Ascending aorta (tissue), 2 donors: ENCODE results near the gene GPR156. TPM values are rescaled to one million over a fixed set of nuclear protein-coding genes. Genes with fewer than 3 reads are reported as not detected.

ENCODE experiments used
- DNase-seq, 2 donors: peaks; one replicate each; pipeline ENCODE4 v3.0.0-alpha.2; 2019; ENCODE audit warnings: low spot score in 2 of 2
- H3K27ac ChIP-seq, 2 donors: fragments of 200-600 bp; sonication (generic); one replicate each; pipeline ENCODE4 v1.5.1; 2016 to 2017; ENCODE audit warnings: mild to moderate bottlenecking in 1 of 2
- H3K27me3 ChIP-seq: fragments of 200-600 bp; sonication (generic); one replicate; pipeline ENCODE4 v1.5.1; 2017
- H3K36me3 ChIP-seq, 2 donors: fragments of 200-600 bp; sonication (generic); one replicate each; pipeline ENCODE4 v1.5.1; 2016
- H3K4me1 ChIP-seq, 2 donors: fragments of 200-600 bp; sonication (generic); one replicate each; pipeline ENCODE4 v1.5.1; 2016 to 2017; ENCODE audit warnings: mild to moderate bottlenecking in 1 of 2
- H3K4me3 ChIP-seq, 2 donors: fragments of 200-600 bp; sonication (generic); one replicate each; pipeline ENCODE4 v1.5.1; 2016 to 2017; ENCODE audit warnings: mild to moderate bottlenecking in 1 of 2
- H3K9me3 ChIP-seq, 2 donors: fragments of 200-600 bp; sonication (generic); one replicate each; pipeline ENCODE4 v1.5.1; 2016
- intact Hi-C: fragments of 100-400 bp; cut with DNase I; formaldehyde crosslinking; loops from one replicate; pipeline ENCODE4 v1.15.1; 2023
- total RNA-seq: library from RNA; depleted of rRNA; stranded (reverse); fragments of >200 nt; gene quantifications from one replicate; pipeline ENCODE4 v1.1.0, GENCODE V29; 2016
- TF ChIP-seq, protein P1 (sequence below), 3 experiments: fragments of 200-600 bp in 2 of 3; fragments of 450-650 bp in 1 of 3; sonication (generic) in 2 of 3; IDR thresholded peaks; one replicate each; pipeline ENCODE4 v1.5.1; 2016 to 2019; ENCODE audit warnings: antibody characterized with exemption in 3 of 3, mild to moderate bottlenecking in 1 of 3, moderate library complexity in 1 of 3

GPR156 gene
- total RNA-seq, 1 donor from 2014 or later: not detected

GRCh38 chr3:120174811-120175539 lies 110.0 kb downstream of the GPR156 start:
- no peaks in the 10 kb centered on the region for H3K9me3 ChIP-seq
- TF ChIP-seq, protein P1, sequence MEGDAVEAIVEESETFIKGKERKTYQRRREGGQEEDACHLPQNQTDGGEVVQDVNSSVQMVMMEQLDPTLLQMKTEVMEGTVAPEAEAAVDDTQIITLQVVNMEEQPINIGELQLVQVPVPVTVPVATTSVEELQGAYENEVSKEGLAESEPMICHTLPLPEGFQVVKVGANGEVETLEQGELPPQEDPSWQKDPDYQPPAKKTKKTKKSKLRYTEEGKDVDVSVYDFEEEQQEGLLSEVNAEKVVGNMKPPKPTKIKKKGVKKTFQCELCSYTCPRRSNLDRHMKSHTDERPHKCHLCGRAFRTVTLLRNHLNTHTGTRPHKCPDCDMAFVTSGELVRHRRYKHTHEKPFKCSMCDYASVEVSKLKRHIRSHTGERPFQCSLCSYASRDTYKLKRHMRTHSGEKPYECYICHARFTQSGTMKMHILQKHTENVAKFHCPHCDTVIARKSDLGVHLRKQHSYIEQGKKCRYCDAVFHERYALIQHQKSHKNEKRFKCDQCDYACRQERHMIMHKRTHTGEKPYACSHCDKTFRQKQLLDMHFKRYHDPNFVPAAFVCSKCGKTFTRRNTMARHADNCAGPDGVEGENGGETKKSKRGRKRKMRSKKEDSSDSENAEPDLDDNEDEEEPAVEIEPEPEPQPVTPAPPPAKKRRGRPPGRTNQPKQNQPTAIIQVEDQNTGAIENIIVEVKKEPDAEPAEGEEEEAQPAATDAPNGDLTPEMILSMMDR (IDR thresholded peaks at IDR 0.05): no peak

GRCh38 chr3:120173056-120173675 lies 111.9 kb downstream of the GPR156 start:
- H3K36me3 ChIP-seq: no peaks in the 10 kb centered on the region
- DNase-seq: no peak
- TF ChIP-seq, protein P1 (IDR thresholded peaks at IDR 0.05): no peak
- intact Hi-C loops: no loop called here
- H3K4me3 ChIP-seq: no peak overlapping the region
- H3K9me3 ChIP-seq: no peaks in the 10 kb centered on the region
- no peak overlapping the region for H3K27ac ChIP-seq
- no peaks in the 10 kb centered on the region for H3K27me3 ChIP-seq
- peaks cover 0 to 20% of the 10 kb centered on the region in 2 donors for H3K4me1 ChIP-seq

More at GRCh38 chr3:120174811-120175539, 110.0 kb downstream of the GPR156 start:
- no peaks in the 10 kb centered on the region for H3K27me3 ChIP-seq
- H3K36me3 ChIP-seq: no peaks in the 10 kb centered on the region
- intact Hi-C loops: loop anchor here (5.0 kb wide), 1 partner anchor 83 kb away; the partner anchor contains the start of gene GSK3B
- no peak overlapping the region for H3K4me3 ChIP-seq
- peaks cover 0 to 20% of the 10 kb centered on the region in 2 donors for H3K4me1 ChIP-seq
- no peak for DNase-seq
- H3K27ac ChIP-seq: no peak overlapping the region

DNA sequence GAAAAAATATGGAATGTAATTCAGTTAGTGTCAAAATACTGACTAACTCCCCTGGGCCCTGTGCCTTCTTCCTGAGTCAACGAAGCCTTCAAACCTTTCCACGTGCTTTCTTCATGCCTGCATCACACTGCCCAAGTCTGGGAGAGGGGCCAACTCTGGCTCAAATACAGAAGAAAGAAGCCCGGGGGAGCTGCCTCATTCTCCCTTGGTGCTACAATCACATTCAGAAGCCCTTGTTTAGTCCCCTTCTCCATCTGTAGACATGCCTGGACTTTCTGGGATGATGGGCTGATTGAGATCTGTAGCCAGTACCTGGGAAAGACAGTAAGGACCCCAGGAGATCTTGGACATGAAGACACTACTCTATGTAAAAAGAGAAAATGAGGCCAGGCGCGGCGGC lies 113.0 kb downstream of the GPR156 start:
- DNase-seq: peak in 1 of 2 donors; percentile 76

DNA sequence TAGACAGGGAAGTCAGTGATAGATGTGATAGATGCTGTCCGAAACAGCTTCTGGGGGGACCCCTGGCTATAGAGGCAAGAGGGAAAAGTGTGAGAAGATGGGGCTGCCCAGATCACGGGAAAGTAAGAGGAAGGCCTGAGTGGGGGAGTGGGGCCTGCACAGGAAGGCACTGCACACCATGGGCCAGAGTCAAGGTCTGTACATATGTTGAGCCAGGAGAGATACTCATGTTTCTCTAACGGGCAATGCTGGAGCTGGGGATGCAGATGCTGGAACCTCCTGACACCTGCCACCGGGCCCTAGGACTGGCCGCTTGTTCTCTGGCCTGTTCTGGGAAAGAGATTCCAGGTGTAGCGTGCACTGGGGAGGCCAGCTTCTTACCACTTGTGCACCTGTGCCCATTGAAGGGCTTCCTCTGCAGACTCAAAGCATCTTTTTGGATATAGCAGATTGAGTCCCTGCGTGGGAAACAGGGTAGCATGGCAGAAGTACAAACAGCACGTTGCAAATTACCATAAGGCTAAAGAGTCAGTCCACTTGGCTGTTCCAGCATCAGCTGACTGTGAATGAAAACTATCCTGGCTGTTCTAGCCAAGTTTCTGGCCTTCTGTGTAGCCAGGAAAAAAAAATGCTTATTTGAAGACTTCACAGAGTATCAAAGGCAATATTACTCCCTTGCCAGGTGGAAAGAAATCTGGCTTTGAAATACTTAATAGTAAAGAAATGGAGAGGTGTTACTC lies 113.7 kb downstream of the GPR156 start:
- Histone ChIP-seq H3K4me1 (peaks cover 0 to 6% of the 10 kb centered on the region in 2 donors), H3K27me3 (no peaks in the 10 kb centered on the region), H3K36me3 (no peaks in the 10 kb centered on the region), H3K9me3 (no peaks in the 10 kb centered on the region), H3K4me3 (no peak overlapping the region), H3K27ac (no peak overlapping the region)
- DNase-seq: no peak
- TF ChIP-seq, protein P1 (IDR thresholded peaks at IDR 0.05): no peak
- intact Hi-C loops: no loop called here

More for the DNA sequence above, 113.0 kb downstream of the GPR156 start:
- Histone ChIP-seq H3K36me3 (no peaks in the 10 kb centered on the region), H3K4me3 (no peak overlapping the region), H3K27ac (no peak overlapping the region), H3K27me3 (no peaks in the 10 kb centered on the region), H3K9me3 (no peaks in the 10 kb centered on the region), H3K4me1 (peaks cover 0 to 13% of the 10 kb centered on the region in 2 donors)
- TF ChIP-seq, protein P1 (IDR thresholded peaks at IDR 0.05): no peak
- intact Hi-C loops: no loop called here

DNA sequence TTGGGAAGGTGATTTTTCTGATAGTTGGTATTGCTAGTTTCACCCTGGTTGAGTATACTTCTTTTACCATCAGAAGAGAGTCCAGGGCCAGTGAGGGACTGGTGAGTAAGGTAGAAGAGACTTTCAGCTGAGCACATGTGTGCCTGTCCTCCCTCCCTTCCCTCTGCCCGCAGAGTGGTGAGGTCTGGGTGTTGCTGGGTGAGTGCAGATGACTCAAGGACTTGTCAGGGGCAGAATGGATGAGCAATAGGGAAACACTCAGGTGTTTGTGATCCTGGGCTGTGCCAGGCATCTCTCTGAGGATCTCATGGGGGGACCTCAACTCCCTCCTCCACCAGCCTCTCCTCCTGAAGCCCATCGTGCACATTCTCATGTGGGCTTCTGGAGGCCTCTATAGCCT lies 114.8 kb downstream of the GPR156 start:
- H3K9me3 ChIP-seq: no peaks in the 10 kb centered on the region
- intact Hi-C loops: no loop called here
- no peak for DNase-seq
- H3K36me3 ChIP-seq: no peaks in the 10 kb centered on the region
- no peaks in the 10 kb centered on the region for H3K27me3 ChIP-seq
- TF ChIP-seq, protein P1 (IDR thresholded peaks at IDR 0.05): no peak
- H3K4me1 ChIP-seq: peaks cover 0 to 5% of the 10 kb centered on the region in 2 donors
- H3K4me3 ChIP-seq: no peak overlapping the region
- H3K27ac ChIP-seq: no peak overlapping the region
